ENCODE data around the gene ARFGAP2. TPM values are rescaled to one million over a fixed set of nuclear protein-coding genes. Genes with fewer than 3 reads are reported as not detected.
"Not testable (repeated sequence)": the region's sequence is repeated elsewhere in the genome, so short reads cannot be mapped to it uniquely, and the experiment has no call there.

Gene ARFGAP2
- total RNA-seq, 1 donor from 2014 or later, result 119 TPM

GRCh38 chr11:47207459-47207858 lies 30.8 kb upstream of the ARFGAP2 start:
- Mint-ChIP-seq H3K9me3 (ENCODE audit: unreplicated experiment) (no peaks in the 10 kb centered on the region), H3K27me3 (ENCODE audit: unreplicated experiment) (no peaks in the 10 kb centered on the region), H3K36me3 (ENCODE audit: unreplicated experiment) (no peaks in the 10 kb centered on the region), H3K4me3 (ENCODE audit: unreplicated experiment) (no peak overlapping the region), H3K4me1 (ENCODE audit: low read depth, unreplicated experiment) (no peaks in the 10 kb centered on the region), H3K27ac (ENCODE audit: unreplicated experiment) (no peak overlapping the region)
- no peak for DNase-seq
- TF ChIP-seq, protein P1, sequence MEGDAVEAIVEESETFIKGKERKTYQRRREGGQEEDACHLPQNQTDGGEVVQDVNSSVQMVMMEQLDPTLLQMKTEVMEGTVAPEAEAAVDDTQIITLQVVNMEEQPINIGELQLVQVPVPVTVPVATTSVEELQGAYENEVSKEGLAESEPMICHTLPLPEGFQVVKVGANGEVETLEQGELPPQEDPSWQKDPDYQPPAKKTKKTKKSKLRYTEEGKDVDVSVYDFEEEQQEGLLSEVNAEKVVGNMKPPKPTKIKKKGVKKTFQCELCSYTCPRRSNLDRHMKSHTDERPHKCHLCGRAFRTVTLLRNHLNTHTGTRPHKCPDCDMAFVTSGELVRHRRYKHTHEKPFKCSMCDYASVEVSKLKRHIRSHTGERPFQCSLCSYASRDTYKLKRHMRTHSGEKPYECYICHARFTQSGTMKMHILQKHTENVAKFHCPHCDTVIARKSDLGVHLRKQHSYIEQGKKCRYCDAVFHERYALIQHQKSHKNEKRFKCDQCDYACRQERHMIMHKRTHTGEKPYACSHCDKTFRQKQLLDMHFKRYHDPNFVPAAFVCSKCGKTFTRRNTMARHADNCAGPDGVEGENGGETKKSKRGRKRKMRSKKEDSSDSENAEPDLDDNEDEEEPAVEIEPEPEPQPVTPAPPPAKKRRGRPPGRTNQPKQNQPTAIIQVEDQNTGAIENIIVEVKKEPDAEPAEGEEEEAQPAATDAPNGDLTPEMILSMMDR (IDR thresholded peaks at IDR 0.05; ENCODE audit: partially characterized antibody, unreplicated experiment), result no peak

DNA sequence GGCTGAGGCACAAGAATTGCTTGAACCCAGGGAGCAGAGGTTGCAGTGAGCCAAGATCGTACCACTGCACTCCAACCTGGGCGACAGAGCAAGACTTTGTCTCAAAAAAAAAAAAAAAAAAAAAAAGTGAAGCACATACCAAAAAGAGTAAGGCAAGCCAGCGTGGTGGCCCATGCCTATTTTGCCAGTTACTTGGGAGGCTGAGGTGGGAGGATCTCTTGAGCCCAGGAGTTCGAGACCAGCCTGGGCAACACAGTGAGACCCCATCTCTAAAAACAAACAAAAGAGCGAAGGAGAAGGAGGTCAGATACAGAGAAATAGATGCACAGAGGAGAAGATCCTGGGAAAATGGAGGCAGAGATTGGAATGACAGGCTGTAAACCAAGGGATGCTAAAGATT lies 29.9 kb upstream of the ARFGAP2 start:
- not testable (repeated sequence) for H3K27ac Mint-ChIP-seq (ENCODE audit: unreplicated experiment); DNase-seq; H3K4me3 Mint-ChIP-seq (ENCODE audit: unreplicated experiment); H3K9me3 Mint-ChIP-seq (ENCODE audit: unreplicated experiment); H3K36me3 Mint-ChIP-seq (ENCODE audit: unreplicated experiment); H3K4me1 Mint-ChIP-seq (ENCODE audit: low read depth, unreplicated experiment); H3K27me3 Mint-ChIP-seq (ENCODE audit: unreplicated experiment)

DNA sequence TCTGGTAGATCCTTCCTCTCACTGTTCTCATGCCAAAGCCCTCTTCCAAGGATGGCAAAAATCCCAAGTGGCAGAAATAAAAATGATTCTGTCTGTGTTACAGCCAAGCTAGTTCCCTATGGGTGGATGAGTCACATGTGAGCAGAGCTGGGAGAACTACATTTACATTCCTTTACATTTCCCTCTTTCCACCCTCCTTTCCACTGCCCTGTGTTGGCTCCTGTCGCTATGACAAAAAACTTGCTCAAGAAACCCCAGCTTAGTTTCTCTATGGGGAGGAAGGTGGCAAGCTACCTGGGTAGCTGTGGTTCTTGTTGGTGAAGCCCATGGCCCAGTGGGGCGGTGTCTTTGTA lies 27.9 kb upstream of the ARFGAP2 start:
- H3K36me3 Mint-ChIP-seq (ENCODE audit: unreplicated experiment), result no peaks in the 10 kb centered on the region
- TF ChIP-seq, protein P1 (IDR thresholded peaks at IDR 0.05; ENCODE audit: partially characterized antibody, unreplicated experiment), result no peak
- no peak overlapping the region for H3K27ac Mint-ChIP-seq (ENCODE audit: unreplicated experiment)
- no peak overlapping the region for H3K4me3 Mint-ChIP-seq (ENCODE audit: unreplicated experiment)
- DNase-seq, result no peak
- no peaks in the 10 kb centered on the region for H3K4me1 Mint-ChIP-seq (ENCODE audit: low read depth, unreplicated experiment)
- no peaks in the 10 kb centered on the region for H3K9me3 Mint-ChIP-seq (ENCODE audit: unreplicated experiment)
- no peaks in the 10 kb centered on the region for H3K27me3 Mint-ChIP-seq (ENCODE audit: unreplicated experiment)

GRCh38 chr11:47202576-47202975 lies 25.9 kb upstream of the ARFGAP2 start:
- no peaks in the 10 kb centered on the region for H3K27me3 Mint-ChIP-seq (ENCODE audit: unreplicated experiment)
- H3K36me3 Mint-ChIP-seq (ENCODE audit: unreplicated experiment), result no peaks in the 10 kb centered on the region
- H3K4me1 Mint-ChIP-seq (ENCODE audit: low read depth, unreplicated experiment), result no peaks in the 10 kb centered on the region
- TF ChIP-seq, protein P1 (IDR thresholded peaks at IDR 0.05; ENCODE audit: partially characterized antibody, unreplicated experiment), result no peak
- H3K4me3 Mint-ChIP-seq (ENCODE audit: unreplicated experiment), result no peak overlapping the region
- H3K27ac Mint-ChIP-seq (ENCODE audit: unreplicated experiment), result no peak overlapping the region
- no peak for DNase-seq
- H3K9me3 Mint-ChIP-seq (ENCODE audit: unreplicated experiment), result no peaks in the 10 kb centered on the region

DNA sequence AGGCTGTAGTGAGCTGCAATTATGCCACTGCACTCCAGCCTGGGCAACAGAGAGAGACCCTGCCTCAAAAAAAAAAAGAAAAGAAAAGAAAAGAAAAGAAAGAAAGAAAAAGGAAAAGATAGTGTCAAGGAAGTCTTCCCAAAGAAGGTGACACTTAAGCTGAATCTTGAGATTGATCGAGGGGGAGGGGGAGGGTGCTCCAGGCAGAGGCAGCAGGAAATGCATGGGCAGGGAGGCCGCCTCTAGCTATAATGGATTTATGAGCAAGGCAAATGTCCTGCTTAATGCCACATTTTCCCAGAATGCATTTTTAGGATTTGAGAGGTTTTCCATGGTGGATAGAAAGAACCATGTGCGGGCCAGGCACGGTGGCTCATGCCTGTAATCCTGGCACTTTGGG lies 24.3 kb upstream of the ARFGAP2 start:
- H3K27me3 Mint-ChIP-seq (ENCODE audit: unreplicated experiment), result no peaks in the 10 kb centered on the region
- TF ChIP-seq, protein P1 (IDR thresholded peaks at IDR 0.05; ENCODE audit: partially characterized antibody, unreplicated experiment), result no peak
- H3K9me3 Mint-ChIP-seq (ENCODE audit: unreplicated experiment), result no peaks in the 10 kb centered on the region

DNA sequence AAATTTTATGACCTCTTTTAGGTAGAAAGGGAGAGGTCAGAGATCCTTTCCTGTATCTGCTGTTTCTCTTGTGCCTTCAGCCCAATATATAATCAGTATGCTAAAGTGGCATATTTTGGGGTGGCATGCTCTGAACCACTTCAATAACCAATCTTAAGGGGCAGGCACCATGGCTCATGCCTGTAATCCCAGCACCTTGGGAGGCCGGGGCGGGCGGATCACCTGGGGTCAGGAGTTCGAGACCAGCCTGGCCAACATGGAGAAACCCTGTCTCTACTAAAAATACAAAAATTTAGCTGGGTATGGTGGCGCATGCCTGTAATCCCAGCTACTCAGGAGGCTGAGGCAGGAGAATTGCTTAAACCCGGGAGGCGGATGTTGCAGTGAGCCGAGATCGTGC lies 21.5 kb upstream of the ARFGAP2 start:
- not testable (repeated sequence) for H3K9me3 Mint-ChIP-seq (ENCODE audit: unreplicated experiment); H3K27me3 Mint-ChIP-seq (ENCODE audit: unreplicated experiment); H3K36me3 Mint-ChIP-seq (ENCODE audit: unreplicated experiment); H3K4me3 Mint-ChIP-seq (ENCODE audit: unreplicated experiment); DNase-seq; H3K27ac Mint-ChIP-seq (ENCODE audit: unreplicated experiment); H3K4me1 Mint-ChIP-seq (ENCODE audit: low read depth, unreplicated experiment)

More for the DNA sequence above, 24.3 kb upstream of the ARFGAP2 start:
- no peak overlapping the region for H3K4me3 Mint-ChIP-seq (ENCODE audit: unreplicated experiment)
- no peak overlapping the region for H3K27ac Mint-ChIP-seq (ENCODE audit: unreplicated experiment)
- H3K36me3 Mint-ChIP-seq (ENCODE audit: unreplicated experiment), result no peaks in the 10 kb centered on the region
- DNase-seq, result no peak
- H3K4me1 Mint-ChIP-seq (ENCODE audit: low read depth, unreplicated experiment), result no peaks in the 10 kb centered on the region
